NB4 (cell line): ENCODE measurements around the gene ACD.
A peak's percentile ranks its signal among the peaks of the same experiment; 100 is the strongest.

Source experiments
- CTCF ChIP-seq: IDR thresholded peaks from one replicate; pipeline ENCODE4 v1.5.1; 2012; ENCODE audit warnings: low read depth, low read length
- MAX ChIP-seq: IDR thresholded peaks from 2 replicates; pipeline ENCODE4 v1.6.1; 2011; ENCODE audit warnings: low read depth, low read length
- MYC ChIP-seq: IDR thresholded peaks from 2 replicates; pipeline ENCODE4 v1.6.1; 2011; ENCODE audit warnings: low read depth, low read length
- POLR2A ChIP-seq: IDR thresholded peaks from 2 replicates; pipeline ENCODE4 v1.6.1; 2011; ENCODE audit warnings: mild to moderate bottlenecking; ENCODE audit not compliant: insufficient read length; ENCODE audit errors: extremely low read depth

- no peak for TF ChIP-seq POLR2A
- no peak for TF ChIP-seq CTCF
- TF ChIP-seq MAX, result peak; percentile 72; the same call in 1 of the 2 replicates
- peak; percentile 38 for TF ChIP-seq MYC
Measured at GRCh38 chr16:67660564-67661028, 536 bp upstream of the ACD start, which contains the start of gene PARD6A.
